HEK293 (cell line): ENCODE measurements around the gene DDX41.

Experiments used
- BCL11A ChIP-seq: fragments of 450-650 bp; formaldehyde crosslinking; IDR thresholded peaks from 2 replicates; pipeline ENCODE4 v1.5.1; 2016; ENCODE audit warnings: low read depth, missing biosample characterization, missing genetic modification characterization
- TCF7L2 ChIP-seq: IDR thresholded peaks from 2 replicates; pipeline ENCODE4 v1.6.1; 2011; ENCODE audit warnings: low read depth, mild to moderate bottlenecking, inconsistent platforms, low read length, moderate library complexity, borderline replicate concordance
- ZBTB7A ChIP-seq: fragments of 450-650 bp; formaldehyde crosslinking; IDR thresholded peaks from 2 replicates; pipeline ENCODE4 v1.5.1; 2016; ENCODE audit warnings: low read depth, missing biosample characterization, missing genetic modification characterization
- ZNF114 ChIP-seq: fragments of 450-650 bp; formaldehyde crosslinking; IDR thresholded peaks from 2 replicates; pipeline ENCODE4 v1.5.0; 2017; ENCODE audit warnings: missing biosample characterization, missing genetic modification characterization
- ZNF23 ChIP-seq: fragments of 450-650 bp; formaldehyde crosslinking; IDR thresholded peaks from 2 replicates; pipeline ENCODE4 v1.5.1; 2016; ENCODE audit warnings: missing biosample characterization, missing genetic modification characterization, borderline replicate concordance
- ZNF274 ChIP-seq, 2 experiments: fragments of 200-500 bp in 1 of 2; fragments of 450-650 bp in 1 of 2; sonication (Bioruptor generic) in 1 of 2; formaldehyde crosslinking in 1 of 2; IDR thresholded peaks; 2 replicates each; pipeline versions ENCODE4 v1.5.1 to v1.6.1; 2014 to 2016; ENCODE audit warnings: borderline replicate concordance in 1 of 2, inconsistent platforms in 1 of 2, low read length in 1 of 2, missing biosample characterization in 1 of 2, missing genetic modification characterization in 1 of 2
- ZSCAN23 ChIP-seq: fragments of 450-650 bp; formaldehyde crosslinking; IDR thresholded peaks from 2 replicates; pipeline ENCODE4 v1.5.1; 2016; ENCODE audit warnings: missing biosample characterization, missing genetic modification characterization
- ZSCAN5A ChIP-seq: fragments of 450-650 bp; formaldehyde crosslinking; IDR thresholded peaks from 2 replicates; pipeline ENCODE4 v1.5.1; 2016; ENCODE audit warnings: missing biosample characterization, missing genetic modification characterization
- TF ChIP-seq, protein P1 (sequence below): fragments of 450-650 bp; formaldehyde crosslinking; IDR thresholded peaks from 2 replicates; pipeline ENCODE4 v1.5.1; 2016; ENCODE audit warnings: missing biosample characterization, missing genetic modification characterization

GRCh38 chr5:177503351-177504085 lies 13.2 kb downstream of the DDX41 start:
- no peak for TF ChIP-seq TCF7L2
- no peak for TF ChIP-seq ZSCAN5A (tag by site-specific recombination)
- TF ChIP-seq ZNF114 (tag by site-specific recombination): no peak
- TF ChIP-seq ZBTB7A: no peak
- TF ChIP-seq, protein P1, sequence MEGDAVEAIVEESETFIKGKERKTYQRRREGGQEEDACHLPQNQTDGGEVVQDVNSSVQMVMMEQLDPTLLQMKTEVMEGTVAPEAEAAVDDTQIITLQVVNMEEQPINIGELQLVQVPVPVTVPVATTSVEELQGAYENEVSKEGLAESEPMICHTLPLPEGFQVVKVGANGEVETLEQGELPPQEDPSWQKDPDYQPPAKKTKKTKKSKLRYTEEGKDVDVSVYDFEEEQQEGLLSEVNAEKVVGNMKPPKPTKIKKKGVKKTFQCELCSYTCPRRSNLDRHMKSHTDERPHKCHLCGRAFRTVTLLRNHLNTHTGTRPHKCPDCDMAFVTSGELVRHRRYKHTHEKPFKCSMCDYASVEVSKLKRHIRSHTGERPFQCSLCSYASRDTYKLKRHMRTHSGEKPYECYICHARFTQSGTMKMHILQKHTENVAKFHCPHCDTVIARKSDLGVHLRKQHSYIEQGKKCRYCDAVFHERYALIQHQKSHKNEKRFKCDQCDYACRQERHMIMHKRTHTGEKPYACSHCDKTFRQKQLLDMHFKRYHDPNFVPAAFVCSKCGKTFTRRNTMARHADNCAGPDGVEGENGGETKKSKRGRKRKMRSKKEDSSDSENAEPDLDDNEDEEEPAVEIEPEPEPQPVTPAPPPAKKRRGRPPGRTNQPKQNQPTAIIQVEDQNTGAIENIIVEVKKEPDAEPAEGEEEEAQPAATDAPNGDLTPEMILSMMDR: no peak
- TF ChIP-seq ZNF274 (IDR thresholded peaks at IDR 0.05; ENCODE audit: low read length): no peak
- no peak for TF ChIP-seq ZNF274 (tag by site-specific recombination; IDR thresholded peaks at IDR 0.05; ENCODE audit: borderline replicate concordance)
- TF ChIP-seq BCL11A: no peak
- TF ChIP-seq ZNF23 (tag by site-specific recombination): no peak
- TF ChIP-seq ZSCAN23 (tag by site-specific recombination): no peak
